Measurements from ENCODE around the gene CYP2S1.

Gene CYP2S1

GRCh38 chr19:41220811-41221210 lies 27.8 kb downstream of the CYP2S1 start:
- Histone ChIP-seq H3K9me3 (ENCODE audit: insufficient read depth, low read length) (no peaks in the 10 kb centered on the region), H3K4me1 (ENCODE audit: low read length) (no peaks in the 10 kb centered on the region), H3K4me3 (ENCODE audit: low read length) (no peak overlapping the region), H3K36me3 (replicated peaks; ENCODE audit: low read depth, low read length) (no peaks in the 10 kb centered on the region), H3K27me3 (ENCODE audit: low read depth, low read length) (peaks cover 17% of the 10 kb centered on the region), H4K20me1 (ENCODE audit: insufficient read depth, low read length) (no peaks in the 10 kb centered on the region), H2AFZ (ENCODE audit: low read depth, low read length) (no peak overlapping the region), H3K79me2 (ENCODE audit: low read length) (no peaks in the 10 kb centered on the region), H3K4me2 (ENCODE audit: low read length) (no peak overlapping the region), H3K9ac (ENCODE audit: low read length) (no peak overlapping the region), H3K27ac (ENCODE audit: low read length) (no peak overlapping the region)
- TF ChIP-seq, protein P1, sequence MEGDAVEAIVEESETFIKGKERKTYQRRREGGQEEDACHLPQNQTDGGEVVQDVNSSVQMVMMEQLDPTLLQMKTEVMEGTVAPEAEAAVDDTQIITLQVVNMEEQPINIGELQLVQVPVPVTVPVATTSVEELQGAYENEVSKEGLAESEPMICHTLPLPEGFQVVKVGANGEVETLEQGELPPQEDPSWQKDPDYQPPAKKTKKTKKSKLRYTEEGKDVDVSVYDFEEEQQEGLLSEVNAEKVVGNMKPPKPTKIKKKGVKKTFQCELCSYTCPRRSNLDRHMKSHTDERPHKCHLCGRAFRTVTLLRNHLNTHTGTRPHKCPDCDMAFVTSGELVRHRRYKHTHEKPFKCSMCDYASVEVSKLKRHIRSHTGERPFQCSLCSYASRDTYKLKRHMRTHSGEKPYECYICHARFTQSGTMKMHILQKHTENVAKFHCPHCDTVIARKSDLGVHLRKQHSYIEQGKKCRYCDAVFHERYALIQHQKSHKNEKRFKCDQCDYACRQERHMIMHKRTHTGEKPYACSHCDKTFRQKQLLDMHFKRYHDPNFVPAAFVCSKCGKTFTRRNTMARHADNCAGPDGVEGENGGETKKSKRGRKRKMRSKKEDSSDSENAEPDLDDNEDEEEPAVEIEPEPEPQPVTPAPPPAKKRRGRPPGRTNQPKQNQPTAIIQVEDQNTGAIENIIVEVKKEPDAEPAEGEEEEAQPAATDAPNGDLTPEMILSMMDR (IDR thresholded peaks at IDR 0.05; ENCODE audit: low read depth, low read length), result no peak
- TF ChIP-seq EZH2phosphoT487 (IDR thresholded peaks at IDR 0.05; ENCODE audit: low read depth), result no peak

GRCh38 chr19:41221514-41222205 lies 28.6 kb downstream of the CYP2S1 start:
- no peaks in the 10 kb centered on the region for H3K36me3 ChIP-seq (replicated peaks; ENCODE audit: low read depth, low read length)
- H3K27ac ChIP-seq (ENCODE audit: low read length), result no peak overlapping the region
- H3K4me3 ChIP-seq (ENCODE audit: low read length), result no peak overlapping the region
- H3K4me1 ChIP-seq (ENCODE audit: low read length), result no peaks in the 10 kb centered on the region
- H3K27me3 ChIP-seq (ENCODE audit: low read depth, low read length), result peaks cover 17% of the 10 kb centered on the region
- no peak overlapping the region for H3K9ac ChIP-seq (ENCODE audit: low read length)
- H4K20me1 ChIP-seq (ENCODE audit: insufficient read depth, low read length), result no peaks in the 10 kb centered on the region
- H2AFZ ChIP-seq (ENCODE audit: low read depth, low read length), result no peak overlapping the region
- no peaks in the 10 kb centered on the region for H3K79me2 ChIP-seq (ENCODE audit: low read length)
- H3K9me3 ChIP-seq (ENCODE audit: insufficient read depth, low read length), result no peaks in the 10 kb centered on the region
- TF ChIP-seq EZH2phosphoT487 (IDR thresholded peaks at IDR 0.05; ENCODE audit: low read depth), result no peak
- TF ChIP-seq, protein P1 (IDR thresholded peaks at IDR 0.05; ENCODE audit: low read depth, low read length), result no peak
- H3K4me2 ChIP-seq (ENCODE audit: low read length), result no peak overlapping the region

DNA sequence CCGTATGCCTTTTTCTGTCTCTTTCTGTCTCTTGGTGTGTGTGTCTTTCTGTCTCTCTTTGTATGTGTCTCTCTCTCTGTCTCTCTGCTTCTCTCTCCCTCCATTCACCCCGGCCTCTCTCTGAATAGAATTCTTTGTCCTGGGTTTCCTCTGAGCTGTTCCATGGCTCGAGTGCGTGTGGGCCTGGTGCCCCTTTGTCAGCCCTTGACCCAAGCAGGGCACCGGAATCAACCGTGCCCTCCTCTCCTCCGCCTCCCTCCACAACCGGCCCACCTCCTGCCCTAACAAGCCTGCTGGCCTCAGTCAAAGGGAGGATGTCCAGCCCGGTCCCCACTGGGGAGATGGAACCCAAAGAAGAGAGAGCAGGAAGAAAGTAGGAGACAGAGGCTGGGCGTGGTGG lies 29.2 kb downstream of the CYP2S1 start:
- H3K4me1 ChIP-seq (ENCODE audit: low read length), result no peaks in the 10 kb centered on the region
- H2AFZ ChIP-seq (ENCODE audit: low read depth, low read length), result no peak overlapping the region
- no peaks in the 10 kb centered on the region for H3K9me3 ChIP-seq (ENCODE audit: insufficient read depth, low read length)
- H3K27ac ChIP-seq (ENCODE audit: low read length), result no peak overlapping the region
- H3K79me2 ChIP-seq (ENCODE audit: low read length), result no peaks in the 10 kb centered on the region
- H3K4me3 ChIP-seq (ENCODE audit: low read length), result no peak overlapping the region
- H3K9ac ChIP-seq (ENCODE audit: low read length), result no peak overlapping the region
- peaks cover 17% of the 10 kb centered on the region for H3K27me3 ChIP-seq (ENCODE audit: low read depth, low read length)
- no peaks in the 10 kb centered on the region for H3K36me3 ChIP-seq (replicated peaks; ENCODE audit: low read depth, low read length)
- H4K20me1 ChIP-seq (ENCODE audit: insufficient read depth, low read length), result no peaks in the 10 kb centered on the region
- H3K4me2 ChIP-seq (ENCODE audit: low read length), result no peak overlapping the region
- no peak for TF ChIP-seq EZH2phosphoT487 (IDR thresholded peaks at IDR 0.05; ENCODE audit: low read depth)
- TF ChIP-seq, protein P1 (IDR thresholded peaks at IDR 0.05; ENCODE audit: low read depth, low read length), result no peak

DNA sequence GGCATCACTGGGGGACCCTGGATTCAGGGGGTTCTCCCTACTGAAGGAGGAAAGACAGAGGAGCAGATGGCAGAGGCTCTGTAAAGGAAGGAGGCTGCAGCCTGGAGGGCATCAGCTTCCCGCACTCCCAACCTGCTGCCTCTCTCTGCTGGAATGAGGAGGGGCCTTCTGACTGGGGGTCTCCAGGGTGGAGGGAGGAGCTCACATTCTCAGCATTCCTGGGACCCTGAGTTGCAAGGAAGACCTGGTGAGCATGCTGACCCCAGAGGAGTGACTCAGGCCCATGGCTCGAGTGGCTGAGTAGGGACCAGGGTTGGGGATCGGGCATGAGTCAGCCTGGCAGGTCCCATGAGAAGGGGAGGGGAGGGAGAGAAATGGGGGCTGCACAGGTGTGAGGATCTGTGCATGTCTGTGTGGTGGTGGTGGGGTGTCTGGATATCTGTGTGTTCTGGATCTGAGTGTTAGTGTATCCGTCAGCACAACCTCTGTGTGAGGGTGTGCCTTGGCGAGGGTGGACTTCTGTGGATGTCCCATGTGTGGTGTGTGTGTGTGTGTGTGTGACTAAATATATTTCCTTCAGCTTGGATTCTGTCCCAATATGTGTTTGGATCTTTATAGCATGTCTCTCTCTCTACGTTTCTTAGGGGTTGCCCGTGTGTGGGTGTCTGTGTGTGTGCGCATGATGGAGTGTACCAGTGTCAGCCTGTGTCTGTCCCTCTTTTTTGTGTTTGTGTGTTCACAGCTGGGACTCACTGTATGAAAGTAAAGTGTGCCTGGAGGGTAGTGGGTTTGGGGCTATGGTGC lies 30.6 kb downstream of the CYP2S1 start:
- no peak overlapping the region for H3K4me3 ChIP-seq (ENCODE audit: low read length)
- H3K9me3 ChIP-seq (ENCODE audit: insufficient read depth, low read length), result no peaks in the 10 kb centered on the region
- no peaks in the 10 kb centered on the region for H4K20me1 ChIP-seq (ENCODE audit: insufficient read depth, low read length)
- no peak overlapping the region for H2AFZ ChIP-seq (ENCODE audit: low read depth, low read length)
- no peak for TF ChIP-seq EZH2phosphoT487 (IDR thresholded peaks at IDR 0.05; ENCODE audit: low read depth)
- TF ChIP-seq, protein P1 (IDR thresholded peaks at IDR 0.05; ENCODE audit: low read depth, low read length), result no peak
- H3K79me2 ChIP-seq (ENCODE audit: low read length), result no peaks in the 10 kb centered on the region
- H3K4me1 ChIP-seq (ENCODE audit: low read length), result no peaks in the 10 kb centered on the region
- no peaks in the 10 kb centered on the region for H3K36me3 ChIP-seq (replicated peaks; ENCODE audit: low read depth, low read length)
- no peak overlapping the region for H3K4me2 ChIP-seq (ENCODE audit: low read length)
- peaks cover 17% of the 10 kb centered on the region for H3K27me3 ChIP-seq (ENCODE audit: low read depth, low read length)
- no peak overlapping the region for H3K9ac ChIP-seq (ENCODE audit: low read length)
- no peak overlapping the region for H3K27ac ChIP-seq (ENCODE audit: low read length)

Data from OCI-LY3 (cell line).